Smooth muscle cell (in vitro differentiated cells): Measurements from ENCODE around the gene P2RY13. TPM values are rescaled to one million over a fixed set of nuclear protein-coding genes. Genes with fewer than 3 reads are reported as not detected.
A peak's percentile ranks its signal among the peaks of the same experiment; 100 is the strongest.

Source experiments
- DNase-seq: peaks from one replicate; lab custom pipeline; 2025; ENCODE audit not compliant: unreplicated experiment; lab: John Stamatoyannopoulos, UW
- H2AFZ ChIP-seq: fragments of 200-600 bp; sonication (generic); 2 replicates; pipeline ENCODE4 v1.6.0; 2016; ENCODE audit warnings: antibody characterized with exemption, low read depth, mild to moderate bottlenecking
- H3F3A ChIP-seq: fragments of 200-600 bp; sonication (generic); 2 replicates; pipeline ENCODE4 v1.6.0; 2017; ENCODE audit warnings: antibody characterized with exemption, low read depth
- H3K27ac ChIP-seq: fragments of 200-600 bp; sonication (generic); 2 replicates; pipeline ENCODE4 v1.5.1; 2016; ENCODE audit warnings: low read depth, mild to moderate bottlenecking
- H3K27me3 ChIP-seq: fragments of 200-600 bp; sonication (generic); 2 replicates; pipeline ENCODE4 v1.6.1; 2016; ENCODE audit warnings: low read depth, mild to moderate bottlenecking
- H3K36me3 ChIP-seq: fragments of 200-600 bp; sonication (generic); 2 replicates; pipeline ENCODE4 v1.5.1; 2016; ENCODE audit warnings: low read depth
- H3K4me1 ChIP-seq: fragments of 200-600 bp; sonication (generic); 2 replicates; pipeline ENCODE4 v1.5.1; 2016; ENCODE audit warnings: low read depth
- H3K4me2 ChIP-seq: fragments of 200-600 bp; sonication (generic); 2 replicates; pipeline ENCODE4 v1.6.0; 2016; ENCODE audit warnings: mild to moderate bottlenecking
- H3K4me3 ChIP-seq: fragments of 200-600 bp; sonication (generic); 2 replicates; pipeline ENCODE4 v1.5.1; 2016; ENCODE audit warnings: mild to moderate bottlenecking
- H3K79me2 ChIP-seq: fragments of 200-600 bp; sonication (generic); 2 replicates; pipeline ENCODE4 v1.6.0; 2016; ENCODE audit warnings: low read depth, mild to moderate bottlenecking
- H3K9ac ChIP-seq: fragments of 200-600 bp; sonication (generic); 2 replicates; pipeline ENCODE4 v1.6.0; 2016; ENCODE audit warnings: low read depth
- H3K9me3 ChIP-seq: fragments of 200-600 bp; sonication (generic); replicated peaks from 2 replicates; pipeline ENCODE4 v1.5.1; 2016; ENCODE audit warnings: low read depth
- H4K20me1 ChIP-seq: fragments of 200-600 bp; sonication (generic); 2 replicates; pipeline ENCODE4 v1.6.0; 2016; ENCODE audit warnings: low read depth
- CTCF ChIP-seq: fragments of 200-600 bp; sonication (generic); IDR thresholded peaks from 2 replicates; pipeline ENCODE4 v1.5.1; 2017; ENCODE audit warnings: borderline replicate concordance, mild to moderate bottlenecking, antibody characterized with exemption; ENCODE audit not compliant: insufficient read depth, poor library complexity, severe bottlenecking
- WGBS: methylation state at CpG from one replicate; pipeline ENCODE4 v1.1.7; 2016; ENCODE audit warnings: low lambda C conversion rate; 5-methylcytosine and 5-hydroxymethylcytosine counted together
- polyA plus RNA-seq: library from polyadenylated mRNA; unstranded; fragments of >200 nt; fragmentation: Nextera tagmentation; extraction: Ambion mirVana; gene quantifications from 2 replicates; pipeline ENCODE4 v1.2.1, GENCODE V29; 2016
- total RNA-seq: library from RNA; depleted of rRNA; stranded (reverse); fragments of >200 nt; gene quantifications from 2 replicates; pipeline ENCODE4 v1.2.3, GENCODE V29; 2014

P2RY13 gene
- total and polyA plus RNA-seq, 2 experiments from 2014 or later: not detected

GRCh38 chr3:151297429-151297828 is 31.9 kb downstream of the P2RY13 start:
- WGBS: 47% methylated on average over 2 of the region's 2 CpGs
- no peaks in the 10 kb centered on the region for H3K27me3 ChIP-seq
- no peak overlapping the region for H3K9ac ChIP-seq
- H2AFZ ChIP-seq: no peak overlapping the region
- no peak overlapping the region for H3K4me2 ChIP-seq
- no peaks in the 10 kb centered on the region for H3K4me1 ChIP-seq
- H3F3A ChIP-seq: no peaks in the 10 kb centered on the region
- peaks cover 8% of the 10 kb centered on the region for H4K20me1 ChIP-seq
- H3K9me3 ChIP-seq: no peaks in the 10 kb centered on the region
- no peak overlapping the region for H3K27ac ChIP-seq
- H3K4me3 ChIP-seq: no peak overlapping the region
- H3K79me2 ChIP-seq: no peaks in the 10 kb centered on the region
- TF ChIP-seq CTCF: no peak
- DNase-seq: no peak
- H3K36me3 ChIP-seq: no peaks in the 10 kb centered on the region

- Histone ChIP-seq H3K9me3 (no peaks in the 10 kb centered on the region), H3K4me3 (no peak overlapping the region), H3K4me2 (no peak overlapping the region), H4K20me1 (peaks cover 2% of the 10 kb centered on the region), H3K27ac (no peak overlapping the region), H2AFZ (no peak overlapping the region), H3K4me1 (no peaks in the 10 kb centered on the region), H3K79me2 (no peaks in the 10 kb centered on the region), H3F3A (no peaks in the 10 kb centered on the region), H3K9ac (no peak overlapping the region), H3K36me3 (no peaks in the 10 kb centered on the region), H3K27me3 (no peaks in the 10 kb centered on the region)
- no peak for DNase-seq
- TF ChIP-seq CTCF: no peak
- 70% methylated on average over 3 of the region's 3 CpGs for WGBS
Measured at GRCh38 chr3:151296226-151296625, 33.1 kb downstream of the P2RY13 start.

- Histone ChIP-seq H4K20me1 (no peaks in the 10 kb centered on the region), H3F3A (no peaks in the 10 kb centered on the region), H3K36me3 (no peaks in the 10 kb centered on the region), H3K27ac (no peak overlapping the region), H2AFZ (no peak overlapping the region), H3K4me3 (no peak overlapping the region), H3K4me1 (no peaks in the 10 kb centered on the region), H3K9me3 (no peaks in the 10 kb centered on the region), H3K9ac (no peak overlapping the region), H3K79me2 (no peaks in the 10 kb centered on the region), H3K4me2 (no peak overlapping the region), H3K27me3 (no peaks in the 10 kb centered on the region)
- 41% methylated on average over 6 of the region's 6 CpGs for WGBS
- no peak for TF ChIP-seq CTCF
- DNase-seq: no peak
Measured at GRCh38 chr3:151293127-151293526, 36.2 kb downstream of the P2RY13 start.

- H3K9ac ChIP-seq: no peak overlapping the region
- 64% methylated on average over 3 of the region's 3 CpGs for WGBS
- H3K79me2 ChIP-seq: no peaks in the 10 kb centered on the region
- H3K4me1 ChIP-seq: no peaks in the 10 kb centered on the region
- H3K27ac ChIP-seq: no peak overlapping the region
- no peaks in the 10 kb centered on the region for H3K27me3 ChIP-seq
- peak; percentile 59 for TF ChIP-seq CTCF
- H3F3A ChIP-seq: no peaks in the 10 kb centered on the region
- no peaks in the 10 kb centered on the region for H4K20me1 ChIP-seq
- H3K36me3 ChIP-seq: no peaks in the 10 kb centered on the region
- H3K4me3 ChIP-seq: no peak overlapping the region
- no peaks in the 10 kb centered on the region for H3K9me3 ChIP-seq
- no peak for DNase-seq
- no peak overlapping the region for H2AFZ ChIP-seq
- H3K4me2 ChIP-seq: no peak overlapping the region
Measured at GRCh38 chr3:151290673-151291072, 38.7 kb downstream of the P2RY13 start.
